Dermis blood vessel endothelial cell (primary cell): ENCODE data around the gene CORO1A. TPM values are rescaled to one million over a fixed set of nuclear protein-coding genes. Genes with fewer than 3 reads are reported as not detected.
"Not testable (repeated sequence)": the region's sequence is repeated elsewhere in the genome, so short reads cannot be mapped to it uniquely, and the experiment has no call there.

Source experiments
- DNase-seq: peaks from one replicate; pipeline ENCODE4 v3.0.0; 2010
- total RNA-seq: library from RNA; depleted of rRNA; stranded (reverse); fragments of >200 nt; gene quantifications from 2 replicates; pipeline ENCODE4 v1.2.3, GENCODE V29; 2014

CORO1A gene
- total RNA-seq, 1 donor from 2014 or later: 1.9 TPM

DNA sequence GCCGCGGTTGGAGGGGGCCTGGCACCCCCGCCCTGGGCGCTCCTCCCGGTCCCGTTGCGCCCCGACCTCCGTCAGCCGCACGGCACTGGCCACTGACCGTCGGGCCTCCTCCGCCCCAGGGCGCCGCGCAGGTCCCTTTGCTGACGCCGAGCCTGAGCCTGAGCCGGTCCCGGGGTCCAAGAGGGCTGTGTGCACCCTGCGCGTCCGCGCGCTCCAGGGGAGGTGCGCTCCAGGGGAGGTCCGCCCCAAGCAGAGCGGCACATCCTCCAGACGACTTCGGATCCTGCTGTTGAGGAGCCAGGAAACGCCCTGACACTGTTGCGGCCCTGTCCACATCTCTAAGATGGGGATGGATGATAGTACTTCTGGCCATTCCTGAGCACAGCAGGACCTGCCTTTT is 22.9 kb downstream of the CORO1A start:
- DNase-seq: not testable (repeated sequence)

DNA sequence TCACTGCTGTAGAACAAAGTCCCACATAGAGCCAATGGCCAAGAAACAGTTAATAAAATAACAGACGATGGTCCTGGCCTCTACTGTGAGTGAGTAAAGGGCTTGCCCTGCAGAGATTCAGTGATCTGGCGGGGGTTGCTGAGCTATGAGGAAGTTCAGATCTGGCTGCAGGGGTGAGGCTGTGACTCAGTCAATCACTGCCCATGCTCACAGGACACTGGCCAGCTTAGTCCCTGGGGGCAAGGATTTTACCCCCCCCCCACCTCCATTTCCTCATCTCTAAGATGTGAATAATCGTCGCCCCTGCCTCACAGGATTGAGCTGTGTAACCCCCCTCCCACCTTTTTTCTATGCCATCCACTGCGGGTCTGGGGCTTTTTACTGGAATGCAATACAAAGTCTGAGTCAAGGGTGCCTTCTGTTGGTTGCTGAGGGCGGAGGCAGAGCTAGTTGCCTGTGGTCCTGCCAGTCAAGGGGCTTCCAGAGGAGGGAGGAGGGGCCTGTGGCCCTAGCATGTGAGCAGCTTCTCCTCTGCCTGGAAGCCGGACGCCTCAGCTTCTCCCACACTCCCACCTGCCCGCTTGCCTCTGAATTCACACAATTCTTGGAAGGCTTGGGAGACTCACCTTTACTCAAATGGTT is 23.8 kb downstream of the CORO1A start:
- not testable (repeated sequence) for DNase-seq

GRCh38 chr16:30209032-30209431 is 25.6 kb downstream of the CORO1A start:
- DNase-seq: not testable (repeated sequence)

GRCh38 chr16:30211414-30211813 is 28.0 kb downstream of the CORO1A start:
- DNase-seq: not testable (repeated sequence)

DNA sequence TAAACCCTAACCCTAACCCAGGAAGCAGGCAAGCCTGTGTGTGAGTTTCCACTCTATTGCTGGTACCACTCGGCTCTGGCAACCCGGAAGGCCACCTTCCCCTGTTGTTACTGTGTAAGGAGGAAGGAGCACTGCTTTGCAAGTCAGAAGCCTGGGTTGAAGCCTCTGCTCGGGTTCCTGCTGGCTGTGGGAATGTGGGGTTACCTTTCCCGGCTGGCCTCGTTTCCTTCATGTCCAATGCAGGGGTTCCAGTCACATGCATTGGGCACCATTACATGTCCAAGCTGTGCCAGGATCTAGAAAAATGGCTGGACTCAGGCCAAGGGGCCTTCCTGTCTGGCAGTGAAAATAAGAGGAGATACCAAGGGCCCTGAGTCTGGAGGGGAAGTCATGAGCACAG is 33.7 kb downstream of the CORO1A start:
- DNase-seq: not testable (repeated sequence)

Other genes with a start within 250 kb of the CORO1A start
- gene TMEM219, start 221.5 kb upstream of the CORO1A start, total RNA-seq: 61.6 and 125 TPM in 2 replicates
- gene TAOK2, start 209.7 kb upstream of the CORO1A start, total RNA-seq: 159 and 160 TPM in 2 replicates
- gene HIRIP3, start 188.0 kb upstream of the CORO1A start, total RNA-seq: 6.3 and 9.3 TPM in 2 replicates
- 21.4 and 22.3 TPM in 2 replicates for gene INO80E, start 187.4 kb upstream of the CORO1A start, total RNA-seq
- 0.47 and 2.0 TPM in 2 replicates for gene DOC2A, start 172.6 kb upstream of the CORO1A start, total RNA-seq
- gene C16orf92, start 160.4 kb upstream of the CORO1A start, total RNA-seq: not detected in 2 replicates
- 0.47 TPM in 1 of 2 replicates, not detected in the other for gene TLCD3B, start 152.3 kb upstream of the CORO1A start, total RNA-seq
- 286 and 586 TPM in 2 replicates for gene ALDOA, start 117.8 kb upstream of the CORO1A start, total RNA-seq
- gene PPP4C, start 107.6 kb upstream of the CORO1A start, total RNA-seq: 220 and 256 TPM in 2 replicates
- gene TBX6, start 91.7 kb upstream of the CORO1A start, total RNA-seq: 0.17 and 0.23 TPM in 2 replicates
- 25.0 and 28.2 TPM in 2 replicates for gene YPEL3, start 87.4 kb upstream of the CORO1A start, total RNA-seq
- gene GDPD3, start 70.1 kb upstream of the CORO1A start, total RNA-seq: 1.1 and 2.2 TPM in 2 replicates
- gene MAPK3, start 60.4 kb upstream of the CORO1A start, total RNA-seq: 38.7 and 60.6 TPM in 2 replicates
- 57.5 and 245 TPM in 2 replicates for gene BOLA2B, start 10.1 kb downstream of the CORO1A start, total RNA-seq
- gene SLX1A, start 10.3 kb downstream of the CORO1A start, total RNA-seq: 44.0 and 72.8 TPM in 2 replicates
- 2.6 and 7.1 TPM in 2 replicates for gene SULT1A3, start 15.7 kb downstream of the CORO1A start, total RNA-seq
- gene NPIPB13, start 64.9 kb downstream of the CORO1A start, total RNA-seq: 1.1 and 4.3 TPM in 2 replicates
- gene CD2BP2, start 171.7 kb downstream of the CORO1A start, total RNA-seq: 44.4 and 50.4 TPM in 2 replicates
- gene TBC1D10B, start 186.9 kb downstream of the CORO1A start, total RNA-seq: 37.4 and 57.4 TPM in 2 replicates
- gene MYL11, start 191.2 kb downstream of the CORO1A start, total RNA-seq: not detected in 2 replicates
- not detected in 2 replicates for gene SEPTIN1, start 199.0 kb downstream of the CORO1A start, total RNA-seq
- 16.5 and 20.1 TPM in 2 replicates for gene ZNF48, start 211.8 kb downstream of the CORO1A start, total RNA-seq
- gene ZNF771, start 224.0 kb downstream of the CORO1A start, total RNA-seq: 14.8 and 21.4 TPM in 2 replicates
- 61.3 and 61.9 TPM in 2 replicates for gene DCTPP1, start 246.4 kb downstream of the CORO1A start, total RNA-seq